Measurements from ENCODE around the gene SYT1.

DNA sequence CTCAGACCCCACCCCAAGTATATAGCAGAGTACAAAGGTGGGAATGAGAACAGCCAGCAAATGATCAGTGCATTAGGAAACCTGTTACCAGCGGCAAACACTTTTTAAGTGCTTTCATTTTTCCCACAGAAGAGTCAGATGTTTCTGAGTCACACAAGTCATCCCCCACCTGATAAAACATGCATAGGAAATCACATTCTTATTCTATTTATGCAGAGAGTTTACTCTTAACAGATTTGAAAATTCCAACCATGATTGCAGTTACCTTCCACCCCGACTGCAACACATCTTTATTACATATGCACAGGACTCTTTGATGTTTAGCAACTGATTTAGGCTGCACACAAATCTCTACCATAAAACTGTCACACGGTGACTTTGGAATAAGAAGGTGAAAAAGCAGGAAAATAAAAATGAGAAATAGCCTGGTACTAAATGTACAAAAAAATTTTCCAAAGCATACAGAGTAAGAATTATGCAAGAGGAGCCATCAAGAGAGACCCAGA is 589.8 kb downstream of the SYT1 start:
- TF ChIP-seq, protein P1, sequence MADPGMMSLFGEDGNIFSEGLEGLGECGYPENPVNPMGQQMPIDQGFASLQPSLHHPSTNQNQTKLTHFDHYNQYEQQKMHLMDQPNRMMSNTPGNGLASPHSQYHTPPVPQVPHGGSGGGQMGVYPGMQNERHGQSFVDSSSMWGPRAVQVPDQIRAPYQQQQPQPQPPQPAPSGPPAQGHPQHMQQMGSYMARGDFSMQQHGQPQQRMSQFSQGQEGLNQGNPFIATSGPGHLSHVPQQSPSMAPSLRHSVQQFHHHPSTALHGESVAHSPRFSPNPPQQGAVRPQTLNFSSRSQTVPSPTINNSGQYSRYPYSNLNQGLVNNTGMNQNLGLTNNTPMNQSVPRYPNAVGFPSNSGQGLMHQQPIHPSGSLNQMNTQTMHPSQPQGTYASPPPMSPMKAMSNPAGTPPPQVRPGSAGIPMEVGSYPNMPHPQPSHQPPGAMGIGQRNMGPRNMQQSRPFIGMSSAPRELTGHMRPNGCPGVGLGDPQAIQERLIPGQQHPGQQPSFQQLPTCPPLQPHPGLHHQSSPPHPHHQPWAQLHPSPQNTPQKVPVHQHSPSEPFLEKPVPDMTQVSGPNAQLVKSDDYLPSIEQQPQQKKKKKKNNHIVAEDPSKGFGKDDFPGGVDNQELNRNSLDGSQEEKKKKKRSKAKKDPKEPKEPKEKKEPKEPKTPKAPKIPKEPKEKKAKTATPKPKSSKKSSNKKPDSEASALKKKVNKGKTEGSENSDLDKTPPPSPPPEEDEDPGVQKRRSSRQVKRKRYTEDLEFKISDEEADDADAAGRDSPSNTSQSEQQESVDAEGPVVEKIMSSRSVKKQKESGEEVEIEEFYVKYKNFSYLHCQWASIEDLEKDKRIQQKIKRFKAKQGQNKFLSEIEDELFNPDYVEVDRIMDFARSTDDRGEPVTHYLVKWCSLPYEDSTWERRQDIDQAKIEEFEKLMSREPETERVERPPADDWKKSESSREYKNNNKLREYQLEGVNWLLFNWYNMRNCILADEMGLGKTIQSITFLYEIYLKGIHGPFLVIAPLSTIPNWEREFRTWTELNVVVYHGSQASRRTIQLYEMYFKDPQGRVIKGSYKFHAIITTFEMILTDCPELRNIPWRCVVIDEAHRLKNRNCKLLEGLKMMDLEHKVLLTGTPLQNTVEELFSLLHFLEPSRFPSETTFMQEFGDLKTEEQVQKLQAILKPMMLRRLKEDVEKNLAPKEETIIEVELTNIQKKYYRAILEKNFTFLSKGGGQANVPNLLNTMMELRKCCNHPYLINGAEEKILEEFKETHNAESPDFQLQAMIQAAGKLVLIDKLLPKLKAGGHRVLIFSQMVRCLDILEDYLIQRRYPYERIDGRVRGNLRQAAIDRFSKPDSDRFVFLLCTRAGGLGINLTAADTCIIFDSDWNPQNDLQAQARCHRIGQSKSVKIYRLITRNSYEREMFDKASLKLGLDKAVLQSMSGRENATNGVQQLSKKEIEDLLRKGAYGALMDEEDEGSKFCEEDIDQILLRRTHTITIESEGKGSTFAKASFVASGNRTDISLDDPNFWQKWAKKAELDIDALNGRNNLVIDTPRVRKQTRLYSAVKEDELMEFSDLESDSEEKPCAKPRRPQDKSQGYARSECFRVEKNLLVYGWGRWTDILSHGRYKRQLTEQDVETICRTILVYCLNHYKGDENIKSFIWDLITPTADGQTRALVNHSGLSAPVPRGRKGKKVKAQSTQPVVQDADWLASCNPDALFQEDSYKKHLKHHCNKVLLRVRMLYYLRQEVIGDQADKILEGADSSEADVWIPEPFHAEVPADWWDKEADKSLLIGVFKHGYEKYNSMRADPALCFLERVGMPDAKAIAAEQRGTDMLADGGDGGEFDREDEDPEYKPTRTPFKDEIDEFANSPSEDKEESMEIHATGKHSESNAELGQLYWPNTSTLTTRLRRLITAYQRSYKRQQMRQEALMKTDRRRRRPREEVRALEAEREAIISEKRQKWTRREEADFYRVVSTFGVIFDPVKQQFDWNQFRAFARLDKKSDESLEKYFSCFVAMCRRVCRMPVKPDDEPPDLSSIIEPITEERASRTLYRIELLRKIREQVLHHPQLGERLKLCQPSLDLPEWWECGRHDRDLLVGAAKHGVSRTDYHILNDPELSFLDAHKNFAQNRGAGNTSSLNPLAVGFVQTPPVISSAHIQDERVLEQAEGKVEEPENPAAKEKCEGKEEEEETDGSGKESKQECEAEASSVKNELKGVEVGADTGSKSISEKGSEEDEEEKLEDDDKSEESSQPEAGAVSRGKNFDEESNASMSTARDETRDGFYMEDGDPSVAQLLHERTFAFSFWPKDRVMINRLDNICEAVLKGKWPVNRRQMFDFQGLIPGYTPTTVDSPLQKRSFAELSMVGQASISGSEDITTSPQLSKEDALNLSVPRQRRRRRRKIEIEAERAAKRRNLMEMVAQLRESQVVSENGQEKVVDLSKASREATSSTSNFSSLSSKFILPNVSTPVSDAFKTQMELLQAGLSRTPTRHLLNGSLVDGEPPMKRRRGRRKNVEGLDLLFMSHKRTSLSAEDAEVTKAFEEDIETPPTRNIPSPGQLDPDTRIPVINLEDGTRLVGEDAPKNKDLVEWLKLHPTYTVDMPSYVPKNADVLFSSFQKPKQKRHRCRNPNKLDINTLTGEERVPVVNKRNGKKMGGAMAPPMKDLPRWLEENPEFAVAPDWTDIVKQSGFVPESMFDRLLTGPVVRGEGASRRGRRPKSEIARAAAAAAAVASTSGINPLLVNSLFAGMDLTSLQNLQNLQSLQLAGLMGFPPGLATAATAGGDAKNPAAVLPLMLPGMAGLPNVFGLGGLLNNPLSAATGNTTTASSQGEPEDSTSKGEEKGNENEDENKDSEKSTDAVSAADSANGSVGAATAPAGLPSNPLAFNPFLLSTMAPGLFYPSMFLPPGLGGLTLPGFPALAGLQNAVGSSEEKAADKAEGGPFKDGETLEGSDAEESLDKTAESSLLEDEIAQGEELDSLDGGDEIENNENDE (IDR thresholded peaks at IDR 0.05; ENCODE audit: insufficient replicate concordance, low read length), result no peak
- TF ChIP-seq RAD21 (IDR thresholded peaks at IDR 0.05 in 1 of 2, conservative IDR thresholded peaks at IDR 0.05 in 1 of 2; ENCODE audit: low read depth in 2 of 2, low read length in 2 of 2) (no peak), POLR2AphosphoS5 (IDR thresholded peaks at IDR 0.05; ENCODE audit: low read depth, low read length) (no peak), SUZ12 (IDR thresholded peaks at IDR 0.05; ENCODE audit: low read length) (no peak), POLR2A (IDR thresholded peaks at IDR 0.05; ENCODE audit: control extremely low read depth in 1 of 2, low read depth in 2 of 2, low read length in 2 of 2) (no peak), SP1 (IDR thresholded peaks at IDR 0.05; ENCODE audit: low read depth, low read length) (no peak)
- TF ChIP-seq, protein P2, sequence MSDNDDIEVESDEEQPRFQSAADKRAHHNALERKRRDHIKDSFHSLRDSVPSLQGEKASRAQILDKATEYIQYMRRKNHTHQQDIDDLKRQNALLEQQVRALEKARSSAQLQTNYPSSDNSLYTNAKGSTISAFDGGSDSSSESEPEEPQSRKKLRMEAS (IDR thresholded peaks at IDR 0.05), result no peak
- TF ChIP-seq, protein P3, sequence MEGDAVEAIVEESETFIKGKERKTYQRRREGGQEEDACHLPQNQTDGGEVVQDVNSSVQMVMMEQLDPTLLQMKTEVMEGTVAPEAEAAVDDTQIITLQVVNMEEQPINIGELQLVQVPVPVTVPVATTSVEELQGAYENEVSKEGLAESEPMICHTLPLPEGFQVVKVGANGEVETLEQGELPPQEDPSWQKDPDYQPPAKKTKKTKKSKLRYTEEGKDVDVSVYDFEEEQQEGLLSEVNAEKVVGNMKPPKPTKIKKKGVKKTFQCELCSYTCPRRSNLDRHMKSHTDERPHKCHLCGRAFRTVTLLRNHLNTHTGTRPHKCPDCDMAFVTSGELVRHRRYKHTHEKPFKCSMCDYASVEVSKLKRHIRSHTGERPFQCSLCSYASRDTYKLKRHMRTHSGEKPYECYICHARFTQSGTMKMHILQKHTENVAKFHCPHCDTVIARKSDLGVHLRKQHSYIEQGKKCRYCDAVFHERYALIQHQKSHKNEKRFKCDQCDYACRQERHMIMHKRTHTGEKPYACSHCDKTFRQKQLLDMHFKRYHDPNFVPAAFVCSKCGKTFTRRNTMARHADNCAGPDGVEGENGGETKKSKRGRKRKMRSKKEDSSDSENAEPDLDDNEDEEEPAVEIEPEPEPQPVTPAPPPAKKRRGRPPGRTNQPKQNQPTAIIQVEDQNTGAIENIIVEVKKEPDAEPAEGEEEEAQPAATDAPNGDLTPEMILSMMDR (IDR thresholded peaks at IDR 0.05; ENCODE audit: control extremely low read depth in 1 of 3, insufficient read depth in 1 of 3, low read depth in 1 of 3, low read length in 3 of 3), result no peak

Data from H1 (cell line).